Gastrocnemius medialis (tissue), 4 donors: ENCODE measurements around the gene KCNQ2. TPM values are rescaled to one million over a fixed set of nuclear protein-coding genes. Genes with fewer than 3 reads are reported as not detected.

Source experiments
- ATAC-seq, 2 donors: fragments of 150-250 bp; one replicate each; pipeline ENCODE4 v1.9.1; 2016
- DNase-seq, 2 donors: peaks; one replicate each; pipeline ENCODE4 v3.0.0-alpha.2; 2019
- H3K27ac ChIP-seq, 4 donors: fragments of 200-600 bp; sonication (generic); 1 replicate in 1 of 4; 2 replicates in 3 of 4; pipeline ENCODE4 v1.5.1; 2016 to 2018; ENCODE audit warnings: mild to moderate bottlenecking in 2 of 4, moderate library complexity in 1 of 4
- H3K27me3 ChIP-seq, 3 donors: fragments of 200-600 bp; sonication (generic) in 2 of 3; 1 replicate in 1 of 3; 2 replicates in 2 of 3; pipeline versions ENCODE4 v1.5.1 to v1.6.0; 2016 to 2019; ENCODE audit warnings: mild to moderate bottlenecking in 1 of 3, moderate library complexity in 1 of 3
- H3K36me3 ChIP-seq, 2 donors: fragments of 200-600 bp; sonication (generic) in 1 of 2; one replicate each; pipeline ENCODE4 v1.5.1; 2017 to 2018
- H3K4me1 ChIP-seq, 2 donors: fragments of 200-600 bp; sonication (generic) in 1 of 2; one replicate each; pipeline ENCODE4 v1.5.1; 2016 to 2017; ENCODE audit warnings: mild to moderate bottlenecking in 2 of 2
- H3K4me3 ChIP-seq, 4 donors: fragments of 200-600 bp; sonication (generic) in 3 of 4; 1 replicate in 1 of 4; 2 replicates in 3 of 4; pipeline ENCODE4 v1.5.1; 2016 to 2019; ENCODE audit warnings: mild to moderate bottlenecking in 2 of 4
- H3K9me3 ChIP-seq, 3 donors: fragments of 200-600 bp; sonication (generic) in 2 of 3; 1 replicate in 1 of 3; 2 replicates in 2 of 3; pipeline ENCODE4 v1.5.1; 2016 to 2019
- POLR2A ChIP-seq, 2 donors: fragments of 450-650 bp; IDR thresholded peaks; one replicate each; pipeline ENCODE4 v1.6.1; 2017; ENCODE audit warnings: antibody characterized with exemption in 2 of 2, mild to moderate bottlenecking in 2 of 2, moderate library complexity in 2 of 2
- in situ Hi-C, 4 donors: fragments of 200-750 bp; cut with MboI; loops; one replicate each; pipeline versions ENCODE4 v1.15.0 to v1.8.0; 2017; ENCODE audit warnings: low sequenced_read_pairs in 4 of 4
- intact Hi-C: fragments of 100-400 bp; cut with DNase I; formaldehyde crosslinking; loops from one replicate; pipeline ENCODE4 v1.15.1; 2023; ENCODE audit warnings: low total_unique reads
- total RNA-seq, 4 donors: library from RNA; depleted of rRNA; stranded (reverse); fragments of >200 nt; gene quantifications; one replicate each; pipeline versions ENCODE4 v1.1.0 to v1.2.3, GENCODE V29; 2016
- TF ChIP-seq, protein P1 (sequence below), 5 experiments: fragments of 450-650 bp in 3 of 5; fragments of 200-600 bp in 2 of 5; sonication (generic) in 2 of 5; IDR thresholded peaks in 4 of 5; conservative IDR thresholded peaks in 1 of 5; 1 replicate in 4 of 5; 2 replicates in 1 of 5; pipeline ENCODE4 v1.5.1; 2016 to 2019; ENCODE audit warnings: antibody characterized with exemption in 5 of 5, mild to moderate bottlenecking in 3 of 5, moderate library complexity in 3 of 5

KCNQ2 gene
- total RNA-seq, 4 donors from 2014 or later: not detected

DNA sequence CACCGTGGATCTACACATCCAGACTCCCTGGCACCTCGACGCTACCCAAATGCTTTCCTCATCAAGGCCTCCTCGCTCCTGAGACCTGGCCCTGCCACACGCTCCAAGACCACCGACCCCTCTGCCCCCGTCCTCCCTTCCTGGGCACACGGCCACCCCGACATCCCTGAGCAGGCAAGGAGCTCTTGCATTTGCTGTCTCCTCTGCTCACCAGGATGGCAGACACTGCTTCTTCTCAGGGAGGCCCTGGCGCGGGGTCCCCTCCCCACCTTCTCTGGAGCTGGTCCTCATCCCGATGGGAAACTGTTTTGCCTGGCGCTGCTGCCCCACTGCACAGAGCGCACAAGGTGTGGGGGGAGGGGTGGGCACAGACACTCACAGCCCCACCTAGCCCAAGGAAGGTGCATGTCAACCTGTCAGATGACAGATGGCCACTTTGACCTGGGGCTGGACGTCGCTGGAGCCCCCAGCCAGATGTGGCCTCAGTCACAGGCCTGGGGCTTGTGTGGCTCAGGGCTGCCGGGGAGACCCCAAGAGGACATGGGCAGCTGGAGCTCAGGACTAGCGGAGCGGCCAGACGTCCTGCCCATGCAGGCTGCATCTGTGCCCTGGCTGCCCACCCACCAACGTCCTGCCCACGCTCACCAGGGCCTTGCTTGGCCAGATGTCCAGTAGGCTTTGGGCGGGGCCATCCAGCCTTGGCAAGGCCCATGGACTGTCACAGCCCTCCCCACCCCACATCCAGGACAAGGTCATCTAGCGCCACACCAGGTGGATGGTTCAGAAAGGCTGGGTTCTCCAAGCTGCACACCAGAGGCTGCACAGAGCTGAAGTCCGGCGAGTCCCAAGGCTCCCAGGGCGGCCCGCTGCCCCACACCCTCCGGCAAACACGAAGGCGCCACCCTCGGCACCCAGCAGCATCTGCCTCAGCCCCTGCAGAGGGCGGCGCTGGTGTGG lies 6.2 kb upstream of the KCNQ2 start:
- TF ChIP-seq, protein P1, sequence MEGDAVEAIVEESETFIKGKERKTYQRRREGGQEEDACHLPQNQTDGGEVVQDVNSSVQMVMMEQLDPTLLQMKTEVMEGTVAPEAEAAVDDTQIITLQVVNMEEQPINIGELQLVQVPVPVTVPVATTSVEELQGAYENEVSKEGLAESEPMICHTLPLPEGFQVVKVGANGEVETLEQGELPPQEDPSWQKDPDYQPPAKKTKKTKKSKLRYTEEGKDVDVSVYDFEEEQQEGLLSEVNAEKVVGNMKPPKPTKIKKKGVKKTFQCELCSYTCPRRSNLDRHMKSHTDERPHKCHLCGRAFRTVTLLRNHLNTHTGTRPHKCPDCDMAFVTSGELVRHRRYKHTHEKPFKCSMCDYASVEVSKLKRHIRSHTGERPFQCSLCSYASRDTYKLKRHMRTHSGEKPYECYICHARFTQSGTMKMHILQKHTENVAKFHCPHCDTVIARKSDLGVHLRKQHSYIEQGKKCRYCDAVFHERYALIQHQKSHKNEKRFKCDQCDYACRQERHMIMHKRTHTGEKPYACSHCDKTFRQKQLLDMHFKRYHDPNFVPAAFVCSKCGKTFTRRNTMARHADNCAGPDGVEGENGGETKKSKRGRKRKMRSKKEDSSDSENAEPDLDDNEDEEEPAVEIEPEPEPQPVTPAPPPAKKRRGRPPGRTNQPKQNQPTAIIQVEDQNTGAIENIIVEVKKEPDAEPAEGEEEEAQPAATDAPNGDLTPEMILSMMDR (IDR thresholded peaks at IDR 0.05 in 4 of 5, conservative IDR thresholded peaks at IDR 0.05 in 1 of 5): no peak
- peak in 1 of 2 donors; percentile 4 for TF ChIP-seq POLR2A (IDR thresholded peaks at IDR 0.05)
- H3K27ac ChIP-seq: no peak overlapping the region
- DNase-seq: peak in 1 of 2 donors; percentile 32
- no peak overlapping the region for H3K4me3 ChIP-seq
- peaks cover 40 to 62% (median 42%) of the 10 kb centered on the region in 3 donors for H3K27me3 ChIP-seq
- no peaks in the 10 kb centered on the region for H3K36me3 ChIP-seq
- in situ Hi-C loops (no loop called here), intact Hi-C loops (no loop called here)
- no peaks in the 10 kb centered on the region for H3K4me1 ChIP-seq
- H3K9me3 ChIP-seq: no peaks in the 10 kb centered on the region
- ATAC-seq: no peak

DNA sequence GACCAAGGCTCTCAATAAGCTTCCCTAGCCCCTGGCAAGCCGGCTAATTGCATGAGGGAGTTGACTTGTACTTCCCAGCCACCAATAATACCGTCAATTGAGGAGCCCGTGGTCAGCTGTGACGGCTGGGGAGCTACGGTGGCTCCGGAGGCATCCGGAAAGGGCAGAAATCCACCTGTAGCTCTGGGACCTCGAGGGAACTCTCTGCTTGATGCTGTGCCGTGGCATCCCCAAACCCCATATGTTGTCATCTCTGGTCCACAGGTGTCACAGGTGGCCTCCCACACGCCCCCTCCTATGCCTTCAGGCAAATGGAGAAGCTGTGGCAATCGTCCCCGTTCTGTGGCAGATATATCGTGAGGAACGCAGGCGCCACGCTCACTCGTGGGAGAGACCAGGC lies 5.5 kb upstream of the KCNQ2 start:
- H3K27me3 ChIP-seq: peaks cover 47 to 69% (median 48%) of the 10 kb centered on the region in 3 donors
- in situ Hi-C loops: no loop called here

DNA sequence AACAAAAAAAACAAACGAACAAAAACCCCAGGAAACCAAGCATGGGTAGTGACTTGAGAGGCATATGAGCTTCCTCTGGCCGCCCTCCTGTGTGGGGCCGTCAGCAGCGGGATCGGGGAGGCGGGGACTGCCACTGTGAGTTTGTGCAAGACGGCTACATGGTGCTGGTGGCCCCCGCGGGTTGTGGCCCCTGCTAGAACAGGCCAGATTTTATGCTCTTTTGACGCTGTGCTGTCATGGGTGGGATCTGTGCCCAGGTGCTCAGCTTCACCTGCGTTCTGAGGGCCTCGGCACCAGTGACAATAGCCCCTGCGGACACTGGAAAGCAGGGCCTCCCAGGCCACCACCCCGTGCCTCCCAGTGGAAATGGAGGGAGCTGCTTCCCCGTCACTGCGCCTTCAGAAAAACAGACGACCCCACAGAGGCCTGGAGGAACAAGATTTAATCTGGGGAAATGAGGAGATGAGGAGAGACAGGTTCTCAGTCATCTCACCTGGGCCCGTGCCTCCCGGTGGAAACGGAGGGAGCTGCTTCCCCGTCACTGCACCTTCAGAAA lies 4.7 kb upstream of the KCNQ2 start:
- in situ Hi-C loops: no loop called here
- ATAC-seq: no peak

More for the DNA sequence above, 5.5 kb upstream of the KCNQ2 start:
- intact Hi-C loops: no loop called here
- DNase-seq (no peak), ATAC-seq (no peak)
- Histone ChIP-seq H3K9me3 (no peaks in the 10 kb centered on the region), H3K27ac (no peak overlapping the region), H3K36me3 (no peaks in the 10 kb centered on the region), H3K4me1 (no peaks in the 10 kb centered on the region), H3K4me3 (no peak overlapping the region)
- TF ChIP-seq, protein P1 (IDR thresholded peaks at IDR 0.05 in 4 of 5, conservative IDR thresholded peaks at IDR 0.05 in 1 of 5): no peak
- no peak for TF ChIP-seq POLR2A (IDR thresholded peaks at IDR 0.05)

DNA sequence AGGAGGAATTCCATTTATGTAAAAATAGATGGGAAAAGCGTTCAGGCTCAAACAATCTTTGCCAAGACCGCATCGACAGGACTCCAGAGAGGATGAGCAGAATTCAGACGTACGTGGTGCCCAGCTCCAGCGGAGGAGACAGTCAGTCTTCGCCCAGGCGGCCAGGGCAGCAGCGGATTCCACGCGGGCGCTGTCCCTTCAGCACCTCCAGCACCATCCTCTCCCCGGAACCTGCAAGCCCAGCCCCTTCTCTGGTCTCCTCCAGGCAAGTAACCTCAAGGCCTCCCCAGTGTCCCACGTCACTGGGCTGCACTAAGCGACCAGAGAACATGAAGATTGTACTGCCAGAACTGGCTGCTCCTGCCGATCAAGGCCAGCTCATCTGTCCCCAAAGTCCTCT lies 2.8 kb upstream of the KCNQ2 start:
- ATAC-seq (no peak), DNase-seq (peak in 1 of 2 donors; percentile 25)
- no peaks in the 10 kb centered on the region for H3K9me3 ChIP-seq
- in situ Hi-C loops (no loop called here), intact Hi-C loops (no loop called here)
- H3K4me1 ChIP-seq: peaks cover 0 to 4% of the 10 kb centered on the region in 2 donors
- peaks cover 68 to 82% (median 70%) of the 10 kb centered on the region in 3 donors for H3K27me3 ChIP-seq
- no peak overlapping the region for H3K4me3 ChIP-seq
- H3K36me3 ChIP-seq: no peaks in the 10 kb centered on the region
- peak in 1 of 2 donors; percentile 7 for TF ChIP-seq POLR2A (IDR thresholded peaks at IDR 0.05)
- TF ChIP-seq, protein P1 (IDR thresholded peaks at IDR 0.05 in 4 of 5, conservative IDR thresholded peaks at IDR 0.05 in 1 of 5): no peak
- no peak overlapping the region for H3K27ac ChIP-seq

More for the DNA sequence above, 4.7 kb upstream of the KCNQ2 start:
- Histone ChIP-seq H3K36me3 (no peaks in the 10 kb centered on the region), H3K9me3 (no peaks in the 10 kb centered on the region), H3K4me1 (no peaks in the 10 kb centered on the region), H3K27me3 (peaks cover 48 to 71% (median 51%) of the 10 kb centered on the region in 3 donors), H3K4me3 (no peak overlapping the region), H3K27ac (no peak overlapping the region)
- peak in 1 of 2 donors; percentile 21 for DNase-seq
- no peak for TF ChIP-seq POLR2A (IDR thresholded peaks at IDR 0.05)
- intact Hi-C loops: no loop called here
